Astrocyte of the spinal cord (primary cell): ENCODE data around the gene CAVIN1.
"Not testable (repeated sequence)": the region's sequence is repeated elsewhere in the genome, so short reads cannot be mapped to it uniquely, and the experiment has no call there.

Source experiments
- DNase-seq: peaks from one replicate; pipeline ENCODE4 v3.0.0; 2011; ENCODE audit warnings: low read depth, low spot score
- H3K4me3 ChIP-seq: 2 replicates; pipeline ENCODE4 v1.5.1; 2011; ENCODE audit warnings: low read depth, mild to moderate bottlenecking, low read length, moderate library complexity
- in situ Hi-C: cut with HindIII; loops from 2 replicates; pipeline ENCODE4 v1.10.0; 2017; ENCODE audit warnings: low sequenced_read_pairs
- TF ChIP-seq, protein P1 (sequence below): IDR thresholded peaks from 2 replicates; pipeline ENCODE4 v1.5.1; 2012; ENCODE audit warnings: low read depth, mild to moderate bottlenecking, low read length, inconsistent platforms

CAVIN1 gene

DNA sequence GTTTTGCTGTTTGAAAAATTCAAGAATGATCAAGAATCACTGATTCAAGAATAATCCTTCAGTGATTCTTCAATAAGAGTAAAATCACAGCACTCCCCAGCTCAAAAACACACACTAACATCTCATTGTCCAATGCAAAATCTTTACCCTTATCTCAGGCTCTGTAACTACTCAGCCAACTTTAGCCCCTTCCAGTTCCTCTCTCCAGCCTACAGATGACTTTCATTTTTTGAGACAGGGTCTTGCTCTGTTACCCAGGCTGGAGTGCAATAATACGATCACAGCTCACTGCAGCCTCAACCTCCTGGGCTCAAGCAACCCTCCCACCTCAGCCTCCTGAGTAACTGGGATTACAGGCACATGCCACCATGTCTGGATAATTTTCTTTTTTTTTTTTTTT, 59.8 kb downstream of the CAVIN1 start:
- H3K4me3 ChIP-seq: no peak overlapping the region
- in situ Hi-C loops: no loop called here
- TF ChIP-seq, protein P1, sequence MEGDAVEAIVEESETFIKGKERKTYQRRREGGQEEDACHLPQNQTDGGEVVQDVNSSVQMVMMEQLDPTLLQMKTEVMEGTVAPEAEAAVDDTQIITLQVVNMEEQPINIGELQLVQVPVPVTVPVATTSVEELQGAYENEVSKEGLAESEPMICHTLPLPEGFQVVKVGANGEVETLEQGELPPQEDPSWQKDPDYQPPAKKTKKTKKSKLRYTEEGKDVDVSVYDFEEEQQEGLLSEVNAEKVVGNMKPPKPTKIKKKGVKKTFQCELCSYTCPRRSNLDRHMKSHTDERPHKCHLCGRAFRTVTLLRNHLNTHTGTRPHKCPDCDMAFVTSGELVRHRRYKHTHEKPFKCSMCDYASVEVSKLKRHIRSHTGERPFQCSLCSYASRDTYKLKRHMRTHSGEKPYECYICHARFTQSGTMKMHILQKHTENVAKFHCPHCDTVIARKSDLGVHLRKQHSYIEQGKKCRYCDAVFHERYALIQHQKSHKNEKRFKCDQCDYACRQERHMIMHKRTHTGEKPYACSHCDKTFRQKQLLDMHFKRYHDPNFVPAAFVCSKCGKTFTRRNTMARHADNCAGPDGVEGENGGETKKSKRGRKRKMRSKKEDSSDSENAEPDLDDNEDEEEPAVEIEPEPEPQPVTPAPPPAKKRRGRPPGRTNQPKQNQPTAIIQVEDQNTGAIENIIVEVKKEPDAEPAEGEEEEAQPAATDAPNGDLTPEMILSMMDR: no peak
- DNase-seq: no peak

DNA sequence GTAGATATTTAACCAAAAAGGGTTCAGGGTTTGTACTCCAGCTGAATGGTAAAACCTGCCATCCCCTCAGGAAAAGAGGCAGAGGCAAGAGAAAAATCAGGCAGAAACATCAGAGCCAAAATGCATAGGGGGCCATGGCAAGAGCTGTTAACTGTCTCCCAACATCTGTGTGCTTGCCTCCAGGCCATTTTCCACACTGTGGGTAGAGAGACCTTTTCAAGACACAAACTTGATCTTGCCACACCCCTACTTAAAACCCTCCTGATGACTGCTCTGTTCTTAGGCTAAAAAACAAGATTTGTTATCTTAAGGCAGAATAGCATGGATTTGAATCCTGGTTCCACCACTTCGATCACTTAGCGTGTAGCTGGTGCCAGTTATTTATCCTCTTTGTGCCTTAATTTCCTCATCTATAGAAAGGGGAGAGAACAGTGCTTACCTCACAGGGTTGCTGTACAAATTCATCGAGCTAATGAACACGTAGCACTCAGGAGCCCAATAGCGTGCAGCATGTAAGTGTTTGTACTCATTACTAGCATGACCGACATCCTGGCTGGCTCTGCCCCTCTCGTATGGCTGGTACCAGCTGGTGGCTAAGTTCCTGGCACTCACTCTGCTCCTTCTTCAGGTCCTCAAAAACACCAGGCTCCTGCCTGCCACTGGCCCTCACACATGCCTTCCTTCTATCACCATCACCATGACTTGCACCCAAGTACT, 60.7 kb downstream of the CAVIN1 start:
- no peak for DNase-seq
- in situ Hi-C loops: no loop called here
- TF ChIP-seq, protein P1: no peak
- no peak overlapping the region for H3K4me3 ChIP-seq

DNA sequence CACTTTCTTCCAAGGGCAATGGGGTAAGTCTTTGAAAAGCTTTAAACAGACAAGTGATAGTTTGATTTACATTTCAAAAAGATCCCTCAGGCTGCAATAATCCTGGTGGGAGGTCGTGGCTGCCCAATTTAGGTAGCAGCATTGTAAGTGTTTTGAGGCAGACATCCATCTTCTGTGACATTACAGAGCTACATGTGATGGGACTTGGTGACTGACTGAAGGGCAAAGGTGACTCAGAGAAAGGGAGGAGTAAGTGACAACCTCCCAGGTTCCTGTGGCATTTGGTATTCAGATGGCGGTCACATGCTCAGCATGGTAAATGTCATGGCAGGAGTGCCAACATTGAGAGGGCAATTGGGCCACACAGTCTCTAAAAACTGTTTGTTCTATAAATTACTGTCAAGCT, 61.3 kb downstream of the CAVIN1 start:
- H3K4me3 ChIP-seq: no peak overlapping the region
- TF ChIP-seq, protein P1: no peak
- in situ Hi-C loops: no loop called here
- DNase-seq: no peak

DNA sequence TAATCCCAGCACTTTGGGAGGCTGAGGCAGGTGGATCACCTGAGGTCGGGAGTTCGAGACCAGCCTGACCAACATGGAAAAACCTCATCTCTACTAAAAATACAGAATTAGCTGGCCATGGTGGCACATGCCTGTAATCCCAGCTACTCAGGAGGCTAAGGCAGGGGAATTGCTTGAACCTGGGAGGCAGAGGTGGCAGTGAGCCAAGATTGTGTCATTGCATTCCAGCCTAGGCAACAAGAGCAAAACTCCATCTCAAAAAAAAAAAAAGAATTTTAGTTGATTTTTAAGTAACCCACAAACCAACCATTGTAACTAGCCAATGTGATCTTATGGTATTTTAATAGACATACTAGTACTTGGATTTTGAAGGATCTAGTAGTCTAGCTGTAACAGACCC, 62.7 kb downstream of the CAVIN1 start:
- H3K4me3 ChIP-seq, in situ Hi-C loops: not testable (repeated sequence)
- DNase-seq: peak; percentile 29

DNA sequence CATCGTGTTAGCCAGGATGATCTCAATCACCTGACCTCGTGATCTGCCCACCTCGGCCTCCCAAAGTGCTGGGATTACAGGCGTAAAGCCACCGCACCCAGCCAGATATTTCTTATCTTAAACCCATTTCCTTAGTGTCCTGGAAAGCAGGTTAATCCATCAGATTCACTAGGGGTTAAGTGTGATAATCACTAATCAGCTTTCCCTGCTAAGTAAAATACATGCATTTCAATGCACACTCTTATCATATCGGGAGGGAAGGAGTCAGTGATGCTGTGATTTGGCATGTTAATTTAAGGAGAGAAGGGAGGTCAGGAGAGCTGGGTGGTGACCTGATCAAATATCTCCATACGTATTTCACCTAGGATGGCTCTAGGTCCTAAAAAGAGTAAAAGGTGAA, 63.9 kb downstream of the CAVIN1 start:
- DNase-seq: no peak
- in situ Hi-C loops: no loop called here
- no peak overlapping the region for H3K4me3 ChIP-seq
- TF ChIP-seq, protein P1: no peak

DNA sequence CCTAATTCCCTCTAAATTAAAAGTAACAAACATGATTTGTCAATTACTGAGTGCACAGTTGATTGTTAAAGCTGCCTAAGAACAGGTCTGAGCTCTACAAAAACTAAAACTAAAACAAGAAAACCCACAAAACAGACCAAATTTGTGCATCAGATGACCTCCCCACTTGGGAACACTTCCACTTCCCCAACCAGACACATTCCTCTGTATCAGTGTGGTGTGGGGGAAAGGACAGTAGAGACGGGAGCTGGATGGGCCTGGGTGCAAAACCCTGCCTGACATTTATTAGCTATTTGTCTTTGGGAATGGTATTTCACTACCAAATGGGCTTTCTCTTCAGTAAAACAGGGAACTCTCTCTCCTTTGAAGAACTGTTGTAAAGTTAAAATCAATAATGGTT, 64.6 kb downstream of the CAVIN1 start:
- TF ChIP-seq, protein P1: no peak
- H3K4me3 ChIP-seq: no peak overlapping the region
- no peak for DNase-seq
- in situ Hi-C loops: no loop called here

DNA sequence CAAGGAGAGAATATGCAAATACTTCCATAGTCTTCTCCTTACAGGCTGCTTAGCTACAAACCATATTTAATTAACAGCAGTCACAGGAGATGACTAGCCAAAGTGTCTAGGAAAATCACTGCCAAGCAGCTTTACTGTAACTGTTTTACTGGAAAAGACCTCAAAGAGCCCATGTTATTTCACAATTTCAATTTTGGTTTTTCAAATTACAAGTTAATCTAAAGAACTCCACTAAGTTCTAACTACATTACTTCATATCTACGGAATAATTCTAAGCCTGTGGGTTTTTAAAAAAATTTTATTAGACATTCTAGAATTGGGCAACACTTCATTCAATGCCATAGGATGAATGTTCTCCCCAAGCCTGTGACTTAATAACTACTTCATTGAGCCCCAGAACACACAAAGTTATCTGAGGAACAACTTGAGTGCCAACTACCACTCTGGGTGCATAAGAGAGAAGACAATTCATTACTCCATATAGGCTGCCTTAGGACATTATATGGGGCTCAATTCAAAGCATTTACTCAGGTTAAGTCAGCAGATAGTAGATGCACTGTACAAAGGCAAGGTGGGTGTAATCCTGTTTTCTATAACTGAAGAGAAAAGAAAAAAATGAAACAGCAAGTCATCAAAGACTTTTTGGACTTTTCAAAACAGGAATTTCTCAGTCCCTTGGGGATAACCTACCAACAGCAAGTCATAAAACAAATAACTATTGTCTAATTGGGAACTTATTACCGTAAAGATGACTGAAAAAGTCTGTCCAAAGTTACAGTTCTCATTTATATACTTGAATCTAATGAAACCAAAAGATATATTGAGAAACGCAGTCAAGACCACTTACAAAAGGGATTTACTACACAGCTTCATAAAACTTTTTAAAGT, 67.9 kb downstream of the CAVIN1 start:
- TF ChIP-seq, protein P1: no peak
- DNase-seq: peak; percentile 33
- in situ Hi-C loops: no loop called here
- H3K4me3 ChIP-seq: no peak overlapping the region
